RPMI8226 (cell line): ENCODE measurements around the gene SKA1.

Source experiments
- DNase-seq: peaks from one replicate; pipeline ENCODE4 v3.0.0-alpha.2; 2015

The SKA1 gene

GRCh38 chr18:50374753-50375391 lies at the start of gene SKA1:
TSS of gene SKA1 (plus strand) at chr18:50375046. CDS start at chr18:50375831, 785 bp downstream.
- peak; percentile 97 for DNase-seq

GRCh38 chr18:50327983-50328382 lies 46.9 kb upstream of the SKA1 start:
- DNase-seq = no peak

GRCh38 chr18:50330176-50330575 lies 44.7 kb upstream of the SKA1 start:
- no peak for DNase-seq

GRCh38 chr18:50331691-50332090 lies 43.2 kb upstream of the SKA1 start:
- no peak for DNase-seq

GRCh38 chr18:50334546-50335152 lies 40.2 kb upstream of the SKA1 start:
- DNase-seq = no peak

- DNase-seq = no peak
These were observed 36.7 kb upstream of the SKA1 start for GRCh38 chr18:50338122-50338521.

GRCh38 chr18:50338715-50339114 lies 36.1 kb upstream of the SKA1 start:
- DNase-seq = no peak

- DNase-seq = no peak
These were observed 34.8 kb upstream of the SKA1 start for GRCh38 chr18:50340078-50340477.

GRCh38 chr18:50341443-50341842 lies 33.4 kb upstream of the SKA1 start:
- DNase-seq = no peak

- no peak for DNase-seq
These were observed 24.1 kb upstream of the SKA1 start for GRCh38 chr18:50350699-50351098.

- DNase-seq = peak; percentile 68
These were observed 18.6 kb upstream of the SKA1 start for GRCh38 chr18:50356036-50356945.

GRCh38 chr18:50358844-50359243 lies 16.0 kb upstream of the SKA1 start:
- DNase-seq = no peak

- DNase-seq = no peak
These were observed 15.0 kb upstream of the SKA1 start for GRCh38 chr18:50359806-50360205.

- DNase-seq = no peak
These were observed 14.2 kb upstream of the SKA1 start for GRCh38 chr18:50360611-50361010.

GRCh38 chr18:50369672-50370071 lies 5.2 kb upstream of the SKA1 start:
- no peak for DNase-seq

GRCh38 chr18:50372743-50373142 lies 2.1 kb upstream of the SKA1 start:
- DNase-seq = no peak

- no peak for DNase-seq
These were observed 1.2 kb upstream of the SKA1 start for GRCh38 chr18:50373561-50374219.

GRCh38 chr18:50374220-50374752 lies 560 bp upstream of the SKA1 start:
- DNase-seq = no peak

GRCh38 chr18:50377061-50377798 lies 2.4 kb downstream of the SKA1 start:
- no peak for DNase-seq

GRCh38 chr18:50388988-50389387 lies 14.1 kb downstream of the SKA1 start:
- no peak for DNase-seq

GRCh38 chr18:50393802-50394201 lies 19.0 kb downstream of the SKA1 start:
- DNase-seq = no peak

GRCh38 chr18:50395093-50395492 lies 20.2 kb downstream of the SKA1 start:
- DNase-seq = no peak
